NT2/D1 (cell line): Measurements from ENCODE around the gene PRDX4.

Experiments
- YY1 ChIP-seq: IDR thresholded peaks from 2 replicates; pipeline ENCODE4 v1.6.1; 2011; ENCODE audit not compliant: insufficient read length, insufficient read depth
- ZNF274 ChIP-seq: IDR thresholded peaks from 2 replicates; pipeline ENCODE4 v1.6.1; 2011; ENCODE audit warnings: mild to moderate bottlenecking, low read depth, low read length

DNA sequence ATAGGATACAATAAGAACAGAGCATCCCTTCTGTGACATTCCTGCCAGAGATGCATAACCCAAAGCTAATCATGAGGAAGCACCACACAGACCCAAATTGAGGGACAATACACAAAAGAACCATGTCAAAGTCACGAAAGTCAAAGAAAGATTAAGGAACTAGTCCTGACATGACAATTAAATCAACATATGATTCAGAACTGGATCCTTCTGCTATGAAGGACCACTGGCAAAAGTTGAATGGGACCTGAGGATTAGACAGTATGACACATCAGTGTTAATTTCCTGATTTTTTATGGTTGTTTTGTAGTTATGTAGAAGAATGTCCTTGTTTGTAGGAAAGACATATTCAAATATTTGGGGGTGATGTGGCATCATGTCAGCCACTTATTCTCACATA is 61.9 kb downstream of the PRDX4 start:
- TF ChIP-seq ZNF274 (no peak), YY1 (no peak)
